ENCODE measurements around the gene ZBTB34.

ZBTB34 gene

GRCh38 chr9:126844085-126844484 is 16.4 kb upstream of the ZBTB34 start:
- DNase-seq (ENCODE audit: low read depth) = no peak

DNA sequence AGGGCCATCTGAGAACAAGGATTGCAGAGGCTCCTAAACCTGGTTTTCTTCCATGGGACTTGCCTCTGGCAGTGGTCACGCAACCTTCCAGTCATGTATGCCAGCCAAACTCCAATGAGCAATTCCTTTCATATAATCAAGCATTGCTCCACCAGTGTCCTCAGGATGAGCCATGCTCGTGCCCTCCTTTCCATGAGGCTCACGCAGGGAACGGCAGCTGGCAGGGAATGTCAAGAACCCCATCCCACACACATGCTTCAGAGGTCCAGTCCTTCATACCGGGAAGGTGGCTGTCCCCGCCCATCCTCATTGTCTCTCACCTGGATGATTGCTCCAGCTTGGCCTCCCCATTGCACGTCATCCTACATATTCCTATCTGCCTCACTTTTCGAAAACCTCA is 13.4 kb upstream of the ZBTB34 start:
- no peak for DNase-seq (ENCODE audit: low read depth)

GRCh38 chr9:126849591-126850225 is 10.7 kb upstream of the ZBTB34 start:
- DNase-seq (ENCODE audit: low read depth) = no peak

- no peak for DNase-seq (ENCODE audit: low read depth)
Measured at GRCh38 chr9:126851286-126851880, 9.1 kb upstream of the ZBTB34 start.

- DNase-seq (ENCODE audit: low read depth) = no peak
Measured at GRCh38 chr9:126852086-126852688, 8.3 kb upstream of the ZBTB34 start.

- no peak for DNase-seq (ENCODE audit: low read depth)
Measured at GRCh38 chr9:126853667-126854066, 6.8 kb upstream of the ZBTB34 start.

DNA sequence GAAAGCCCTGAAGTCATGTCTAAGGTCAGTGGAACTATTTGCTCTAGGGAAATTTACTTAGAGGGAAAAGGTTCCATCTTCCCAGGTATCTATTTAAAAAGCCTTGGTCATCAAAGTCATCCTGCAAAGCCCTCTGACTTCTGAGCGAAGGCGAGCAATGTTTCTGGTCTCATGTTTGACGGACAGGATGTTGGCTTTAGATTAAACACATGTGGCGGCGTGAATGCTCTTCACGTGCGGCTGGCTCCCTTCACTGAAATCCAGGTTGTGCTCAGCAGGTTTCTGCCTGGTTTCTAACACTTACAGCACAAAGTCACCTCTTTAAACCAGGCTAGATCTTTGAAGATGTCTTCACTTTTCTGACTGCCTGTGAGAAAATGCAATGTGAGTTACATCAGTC is 5.7 kb upstream of the ZBTB34 start:
- no peak for DNase-seq (ENCODE audit: low read depth)

DNA sequence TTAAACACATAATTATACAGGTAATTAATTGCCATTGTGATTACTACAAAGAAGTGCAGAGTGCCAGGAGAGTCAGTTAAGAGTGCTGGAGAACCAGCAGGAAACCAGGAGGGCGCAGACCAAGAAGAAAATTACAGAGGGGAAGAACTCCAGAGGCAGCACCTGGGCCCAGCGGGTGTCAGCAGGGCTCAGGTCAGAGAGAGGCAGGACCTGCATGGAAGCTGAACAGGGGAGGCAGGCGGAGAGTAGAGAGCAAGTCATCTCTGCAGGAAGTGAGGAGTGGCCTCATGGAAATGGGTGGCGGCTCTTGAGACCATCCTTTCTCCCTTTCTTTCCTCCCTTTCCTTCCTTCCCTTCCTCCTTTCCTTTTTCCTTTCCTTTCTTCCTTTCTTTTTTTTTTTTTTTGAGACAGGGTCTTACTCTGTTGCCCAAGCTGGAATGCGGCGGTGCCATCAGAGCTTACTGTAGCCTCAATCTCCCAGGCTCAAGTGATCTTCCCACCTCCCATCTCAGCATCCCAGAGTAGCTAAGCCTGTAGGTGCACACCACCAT is 4.0 kb upstream of the ZBTB34 start:
- DNase-seq (ENCODE audit: low read depth) = no peak

DNA sequence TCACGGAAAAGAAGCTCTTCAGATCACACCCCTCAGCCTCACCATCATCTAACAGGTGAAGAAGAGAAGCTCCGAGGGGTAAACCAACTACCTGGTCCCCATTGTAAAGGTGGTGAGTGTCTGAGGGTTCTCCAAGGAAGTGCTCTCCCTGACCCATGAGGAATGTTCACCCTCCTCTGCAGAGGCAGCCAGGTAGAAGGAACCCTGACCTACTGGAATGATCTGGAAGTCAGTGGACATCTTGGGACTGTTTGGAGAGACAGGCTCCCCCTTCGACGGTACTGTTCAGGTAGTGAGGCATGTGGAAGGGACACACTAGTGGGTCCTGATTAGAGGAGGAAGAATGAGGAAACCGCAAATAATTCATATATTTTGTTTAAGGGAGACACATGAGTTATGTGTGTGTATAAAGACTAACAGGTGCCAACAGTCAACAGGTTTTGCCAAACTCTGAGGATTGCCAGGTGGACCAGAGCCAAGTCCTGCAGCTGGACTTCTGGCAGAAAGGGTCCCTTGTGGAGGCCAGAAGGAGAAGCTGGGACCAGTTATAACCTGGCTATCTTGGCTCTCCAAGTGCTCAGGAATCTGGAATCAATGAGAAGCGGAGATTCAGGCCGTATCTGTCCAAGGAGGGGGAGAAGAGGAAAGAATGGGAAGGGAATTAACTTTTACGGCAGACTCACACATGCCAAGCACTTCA is 3.0 kb upstream of the ZBTB34 start:
- DNase-seq (ENCODE audit: low read depth) = no peak

DNA sequence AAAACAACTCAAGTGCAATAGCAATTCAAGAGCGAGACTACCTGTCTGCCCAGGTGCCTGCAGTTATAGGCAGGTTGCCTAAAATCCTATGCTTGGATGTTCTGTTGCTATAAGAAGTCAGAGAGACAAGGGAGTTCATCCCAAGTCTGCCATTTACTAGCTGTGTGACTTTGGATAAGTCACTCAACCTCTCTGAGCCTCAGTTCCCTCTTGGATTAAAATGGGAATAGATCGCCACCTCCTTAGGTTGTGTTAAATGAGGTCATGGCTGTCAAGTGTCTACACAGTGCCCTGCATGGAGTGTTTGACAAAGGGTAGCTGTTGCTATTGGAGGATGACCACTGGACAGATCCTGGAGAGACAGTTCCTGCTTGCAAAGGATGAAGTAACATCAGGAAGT is 1.3 kb upstream of the ZBTB34 start:
- DNase-seq (ENCODE audit: low read depth) = no peak

DNA sequence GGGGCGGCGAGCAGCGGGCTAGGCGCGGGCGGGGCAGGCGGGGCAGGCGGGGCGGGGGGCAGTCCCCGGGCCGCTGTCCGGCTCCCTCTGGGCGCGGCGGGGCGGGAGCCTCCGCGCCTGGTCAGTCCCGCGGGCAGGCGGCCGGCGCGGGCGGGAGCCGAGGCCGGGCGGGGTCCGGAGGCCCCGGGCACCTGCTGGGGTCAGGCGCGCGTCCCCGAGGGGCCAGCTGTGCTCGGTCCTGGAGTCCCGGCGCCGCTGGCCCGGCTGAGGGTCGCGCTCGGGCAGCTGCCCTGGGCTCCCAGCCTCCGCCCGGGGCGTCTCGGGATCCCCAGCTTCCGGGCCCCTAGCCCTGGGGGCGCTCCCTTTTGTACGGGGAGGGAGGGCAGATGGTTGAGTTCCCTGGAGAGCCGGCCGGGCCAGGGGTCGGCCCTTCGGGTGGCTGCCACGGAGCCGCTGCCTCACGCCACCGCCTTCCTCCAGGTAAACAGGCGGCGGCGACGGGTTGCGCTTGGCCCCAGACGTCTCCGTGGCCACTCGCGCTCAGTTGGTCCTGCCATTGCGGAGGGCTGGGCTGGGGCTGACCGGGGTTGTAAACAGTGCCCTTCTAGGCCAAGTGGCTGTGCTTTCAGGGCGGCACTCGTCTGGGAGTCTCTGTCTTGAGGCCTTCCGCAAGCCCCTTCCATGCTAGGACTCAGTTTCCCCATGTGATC is 473 bp downstream of the ZBTB34 start:
- DNase-seq (ENCODE audit: low read depth) = no peak

DNA sequence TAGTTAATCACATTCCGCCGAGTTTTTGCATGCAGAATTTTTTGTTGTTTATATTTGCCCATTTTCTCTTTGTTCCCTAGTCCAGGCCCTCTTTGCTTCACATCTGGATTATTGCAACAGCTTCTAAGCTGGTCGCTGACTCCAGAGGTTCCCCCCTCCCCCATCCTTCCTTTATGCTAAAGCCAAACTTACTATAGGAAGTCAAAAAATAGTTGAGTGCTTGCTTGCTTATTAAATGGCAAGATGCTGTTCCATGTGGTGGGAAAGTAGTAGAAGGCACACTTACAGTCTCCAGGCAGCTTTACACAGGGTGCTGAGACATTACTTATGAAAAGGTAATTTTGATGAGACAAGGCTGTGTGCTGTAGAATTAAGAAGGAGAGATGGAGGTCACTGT is 1.3 kb downstream of the ZBTB34 start:
- DNase-seq (ENCODE audit: low read depth) = no peak

GRCh38 chr9:126862104-126862761 is 1.8 kb downstream of the ZBTB34 start:
- DNase-seq (ENCODE audit: low read depth) = no peak

DNA sequence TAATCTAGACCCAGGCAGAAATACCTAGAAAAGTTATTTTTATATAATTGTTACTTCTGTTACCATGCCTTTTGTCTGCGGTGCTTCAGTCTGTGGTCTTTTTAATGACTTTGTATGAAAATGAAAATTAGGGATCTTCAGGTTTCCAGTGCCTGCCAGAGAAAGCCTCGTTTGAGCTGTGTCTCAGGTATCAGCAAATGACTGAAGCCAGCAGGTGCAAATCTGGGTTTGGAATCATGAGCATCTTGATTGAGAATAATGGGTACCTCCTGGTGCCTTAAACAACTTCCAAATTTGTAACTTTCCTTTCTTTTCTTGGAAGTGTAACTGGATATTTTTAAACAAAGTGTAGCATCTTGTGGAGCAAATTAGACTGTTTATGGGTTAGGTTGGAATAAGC is 4.3 kb downstream of the ZBTB34 start:
- DNase-seq (ENCODE audit: low read depth) = no peak

- DNase-seq (ENCODE audit: low read depth) = no peak
Measured at GRCh38 chr9:126869368-126869767, 8.9 kb downstream of the ZBTB34 start.

- no peak for DNase-seq (ENCODE audit: low read depth)
Measured at GRCh38 chr9:126872516-126872915, 12.1 kb downstream of the ZBTB34 start.

- no peak for DNase-seq (ENCODE audit: low read depth)
Measured at GRCh38 chr9:126874546-126875314, 14.3 kb downstream of the ZBTB34 start.

DNA sequence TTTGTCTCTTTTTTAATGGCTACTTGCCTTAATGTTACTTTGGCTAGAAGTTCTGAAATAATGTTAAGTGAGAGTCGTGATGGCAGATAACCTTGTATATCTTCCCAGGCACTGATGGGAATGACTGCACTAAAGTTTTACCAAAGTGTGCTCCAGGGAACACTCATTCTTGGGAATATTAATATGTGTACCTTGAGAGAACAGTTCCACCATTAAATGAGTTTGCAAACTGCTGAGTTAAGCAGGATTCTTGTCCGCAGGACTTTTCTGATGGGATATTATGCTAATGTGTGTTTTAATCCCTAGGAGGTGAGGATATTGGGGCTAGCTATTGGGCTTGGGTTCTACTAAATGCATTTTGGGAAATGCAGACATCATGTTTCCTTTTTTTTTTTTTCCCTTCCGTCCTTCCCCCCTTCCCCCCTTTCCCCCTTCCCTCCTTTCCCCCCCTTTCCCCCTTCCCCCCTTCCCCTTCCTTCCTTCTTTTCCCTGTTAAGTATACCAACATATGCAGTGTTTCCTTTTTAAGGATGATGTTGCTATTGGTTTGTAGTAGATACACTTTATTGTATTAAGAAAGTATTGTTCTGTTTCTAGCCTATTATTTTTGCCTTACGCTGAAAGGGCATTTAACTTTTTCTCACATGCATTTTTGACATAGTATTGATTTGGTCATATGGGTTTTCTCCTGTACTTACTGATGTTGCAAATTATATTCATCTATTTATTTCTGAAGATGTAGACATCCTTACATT is 15.5 kb downstream of the ZBTB34 start:
- DNase-seq (ENCODE audit: low read depth) = no peak

DNA sequence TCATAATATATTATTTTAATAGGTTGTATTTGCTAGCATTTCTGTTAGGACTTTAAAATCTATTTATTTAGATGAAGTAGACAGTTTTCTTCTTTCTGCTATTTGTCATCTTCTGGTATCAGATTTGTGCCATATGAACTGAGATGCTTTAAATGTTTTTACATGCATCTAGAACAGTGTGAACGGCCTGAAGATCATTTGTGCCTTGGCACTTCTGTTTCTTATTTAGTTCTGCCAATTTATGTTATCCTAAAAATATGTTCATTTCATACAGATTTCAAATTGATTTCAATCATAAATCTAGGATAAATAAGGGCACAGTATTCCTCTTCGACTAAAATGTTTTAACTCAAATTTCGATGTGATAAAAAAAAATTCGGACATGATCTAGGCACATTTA is 16.1 kb downstream of the ZBTB34 start:
- DNase-seq (ENCODE audit: low read depth) = no peak

- DNase-seq (ENCODE audit: low read depth) = no peak
Measured at GRCh38 chr9:126877418-126877817, 17.0 kb downstream of the ZBTB34 start.

Measured in stimulated activated CD8-positive, alpha-beta memory T cell treated with anti-CD3 and anti-CD28 coated beads, Interleukin-15, amount 100 ng/mL, for 24 hours (primary cell).